ENCODE measurements around the gene APOO. TPM values are rescaled to one million over a fixed set of nuclear protein-coding genes. Genes with fewer than 3 reads are reported as not detected.

Gene APOO
- total and polyA plus RNA-seq, 4 donors, result 5.4 to 18.0 (median 8.8) TPM

DNA sequence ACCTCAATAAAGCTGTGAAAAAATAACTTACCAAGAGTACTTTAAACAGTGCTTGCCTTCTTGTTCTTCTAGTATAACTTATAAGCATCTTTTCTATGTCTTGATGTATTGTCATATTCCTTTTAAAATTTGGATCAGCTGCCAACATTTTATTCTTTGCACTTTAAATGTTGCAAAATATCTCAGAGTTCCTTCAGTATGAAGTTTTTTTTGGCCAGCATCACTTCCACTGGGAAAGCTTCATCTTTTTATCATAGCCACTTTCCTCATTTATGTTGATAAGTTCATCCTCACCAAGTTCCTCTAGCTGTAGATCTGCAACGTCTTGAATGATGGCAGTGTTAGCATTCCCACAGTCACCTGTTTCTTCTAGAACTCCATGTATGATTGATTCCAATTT, 24.3 kb upstream of the APOO start:
- Histone ChIP-seq H3K4me1 (ENCODE audit: control insufficient read depth in 4 of 4, insufficient read depth in 4 of 4, low read length in 3 of 4) (no peaks in the 10 kb centered on the region), H3K4me3 (ENCODE audit: low read depth in 1 of 3, low read length in 3 of 3) (no peak overlapping the region), H3K9ac (ENCODE audit: low read depth in 1 of 2, low read length in 2 of 2) (no peak overlapping the region), H3K27me3 (ENCODE audit: control insufficient read depth in 4 of 4, insufficient read depth in 4 of 4, low read length in 3 of 4) (peaks cover 0 to 3% (median 0%) of the 10 kb centered on the region in 4 donors), H3K9me3 (ENCODE audit: control insufficient read depth in 4 of 4, low read length in 3 of 4) (no peaks in the 10 kb centered on the region), H3K36me3 (ENCODE audit: control insufficient read depth in 4 of 4, insufficient read depth in 3 of 4, low read depth in 1 of 4, low read length in 3 of 4) (no peaks in the 10 kb centered on the region), H3K27ac (ENCODE audit: low read depth in 1 of 2, low read length in 2 of 2) (no peak overlapping the region)
- TF ChIP-seq RXRA (IDR thresholded peaks at IDR 0.05) (no peak), HNF4G (IDR thresholded peaks at IDR 0.05) (no peak), TAF1 (conservative IDR thresholded peaks at IDR 0.05) (no peak), EGR1 (IDR thresholded peaks at IDR 0.05; ENCODE audit: low read depth in 2 of 2) (no peak), RAD21 (IDR thresholded peaks at IDR 0.05) (no peak), ATF3 (IDR thresholded peaks at IDR 0.05) (no peak), JUND (IDR thresholded peaks at IDR 0.05) (no peak), MAX (IDR thresholded peaks at IDR 0.05) (no peak)
- WGBS, result 29% methylated on average over 1 of the region's 1 CpG
- DNase-seq (ENCODE audit: low spot score), result no peak

DNA sequence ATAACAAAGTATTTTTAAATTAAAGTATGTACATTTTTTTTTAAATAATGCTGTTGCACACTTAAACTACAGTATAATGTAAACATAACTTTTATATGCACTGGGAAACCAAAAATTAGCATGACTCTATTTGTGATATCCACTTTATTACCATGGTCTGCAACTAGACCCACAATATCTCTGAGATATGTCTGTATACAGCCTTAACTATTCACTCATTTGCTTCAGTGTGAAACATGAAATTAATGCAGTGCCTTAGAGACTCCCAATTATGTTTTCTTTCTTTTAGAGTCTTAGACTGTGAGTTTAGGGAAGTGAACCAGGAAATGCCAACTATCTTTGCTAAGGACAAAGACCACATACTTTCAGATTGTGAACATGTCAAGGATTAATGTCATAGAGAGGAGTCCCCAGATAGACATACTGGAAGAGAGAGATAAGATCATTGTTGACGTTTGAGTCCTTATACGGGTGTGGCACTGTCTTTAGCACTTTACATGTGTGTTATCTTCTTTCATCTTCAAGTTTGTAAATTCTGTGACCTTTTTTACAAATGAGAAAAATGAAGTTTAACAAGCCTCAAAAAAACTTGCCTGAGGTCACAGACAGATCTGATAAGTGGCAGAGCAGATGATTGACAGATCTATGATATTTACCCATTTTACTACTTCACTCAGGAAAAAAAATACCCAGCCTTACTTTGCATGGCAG, 23.3 kb upstream of the APOO start:
- TF ChIP-seq TAF1 (conservative IDR thresholded peaks at IDR 0.05), result no peak
- WGBS, result 44% methylated on average over 2 of the region's 2 CpGs
- no peaks in the 10 kb centered on the region for H3K27me3 ChIP-seq (ENCODE audit: control insufficient read depth in 4 of 4, insufficient read depth in 4 of 4, low read length in 3 of 4)
- DNase-seq (ENCODE audit: low spot score), result no peak
- no peak overlapping the region for H3K9ac ChIP-seq (ENCODE audit: low read depth in 1 of 2, low read length in 2 of 2)
- H3K4me3 ChIP-seq (ENCODE audit: low read depth in 1 of 3, low read length in 3 of 3), result no peak overlapping the region
- no peak overlapping the region for H3K27ac ChIP-seq (ENCODE audit: low read depth in 1 of 2, low read length in 2 of 2)
- H3K36me3 ChIP-seq (ENCODE audit: control insufficient read depth in 4 of 4, insufficient read depth in 3 of 4, low read depth in 1 of 4, low read length in 3 of 4), result no peaks in the 10 kb centered on the region
- H3K9me3 ChIP-seq (ENCODE audit: control insufficient read depth in 4 of 4, low read length in 3 of 4), result no peaks in the 10 kb centered on the region
- no peaks in the 10 kb centered on the region for H3K4me1 ChIP-seq (ENCODE audit: control insufficient read depth in 4 of 4, insufficient read depth in 4 of 4, low read length in 3 of 4)

DNA sequence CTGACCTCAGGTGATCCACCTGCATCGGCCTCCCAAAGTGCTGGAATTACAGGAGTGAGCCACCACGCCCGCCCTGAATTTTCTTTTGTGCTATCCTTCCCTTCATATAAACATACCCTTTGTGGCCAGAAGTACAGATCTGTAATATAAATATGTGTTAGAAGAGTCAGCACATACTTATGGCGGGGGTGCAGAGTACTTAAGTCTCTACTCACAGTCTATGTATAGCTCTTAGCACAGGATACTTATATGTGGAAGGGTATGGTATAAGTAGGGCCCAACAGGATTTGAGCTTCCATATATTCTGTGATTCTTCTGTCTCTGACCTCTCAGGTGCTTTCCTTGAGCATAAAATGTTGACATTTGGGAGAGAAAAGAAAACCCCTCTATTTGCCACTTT, 18.3 kb upstream of the APOO start:
- H3K9me3 ChIP-seq (ENCODE audit: control insufficient read depth in 4 of 4, low read length in 3 of 4), result no peaks in the 10 kb centered on the region
- no peaks in the 10 kb centered on the region for H3K36me3 ChIP-seq (ENCODE audit: control insufficient read depth in 4 of 4, insufficient read depth in 3 of 4, low read depth in 1 of 4, low read length in 3 of 4)
- H3K9ac ChIP-seq (ENCODE audit: low read depth in 1 of 2, low read length in 2 of 2), result no peak overlapping the region
- H3K27ac ChIP-seq (ENCODE audit: low read depth in 1 of 2, low read length in 2 of 2), result no peak overlapping the region
- no peak for TF ChIP-seq TAF1 (conservative IDR thresholded peaks at IDR 0.05)
- no peak for TF ChIP-seq ATF3 (IDR thresholded peaks at IDR 0.05)
- TF ChIP-seq YY1 (IDR thresholded peaks at IDR 0.05), result no peak
- no peak for TF ChIP-seq EGR1 (IDR thresholded peaks at IDR 0.05; ENCODE audit: low read depth in 2 of 2)
- no peak for TF ChIP-seq FOXA2 (IDR thresholded peaks at IDR 0.05)
- TF ChIP-seq, protein P1, sequence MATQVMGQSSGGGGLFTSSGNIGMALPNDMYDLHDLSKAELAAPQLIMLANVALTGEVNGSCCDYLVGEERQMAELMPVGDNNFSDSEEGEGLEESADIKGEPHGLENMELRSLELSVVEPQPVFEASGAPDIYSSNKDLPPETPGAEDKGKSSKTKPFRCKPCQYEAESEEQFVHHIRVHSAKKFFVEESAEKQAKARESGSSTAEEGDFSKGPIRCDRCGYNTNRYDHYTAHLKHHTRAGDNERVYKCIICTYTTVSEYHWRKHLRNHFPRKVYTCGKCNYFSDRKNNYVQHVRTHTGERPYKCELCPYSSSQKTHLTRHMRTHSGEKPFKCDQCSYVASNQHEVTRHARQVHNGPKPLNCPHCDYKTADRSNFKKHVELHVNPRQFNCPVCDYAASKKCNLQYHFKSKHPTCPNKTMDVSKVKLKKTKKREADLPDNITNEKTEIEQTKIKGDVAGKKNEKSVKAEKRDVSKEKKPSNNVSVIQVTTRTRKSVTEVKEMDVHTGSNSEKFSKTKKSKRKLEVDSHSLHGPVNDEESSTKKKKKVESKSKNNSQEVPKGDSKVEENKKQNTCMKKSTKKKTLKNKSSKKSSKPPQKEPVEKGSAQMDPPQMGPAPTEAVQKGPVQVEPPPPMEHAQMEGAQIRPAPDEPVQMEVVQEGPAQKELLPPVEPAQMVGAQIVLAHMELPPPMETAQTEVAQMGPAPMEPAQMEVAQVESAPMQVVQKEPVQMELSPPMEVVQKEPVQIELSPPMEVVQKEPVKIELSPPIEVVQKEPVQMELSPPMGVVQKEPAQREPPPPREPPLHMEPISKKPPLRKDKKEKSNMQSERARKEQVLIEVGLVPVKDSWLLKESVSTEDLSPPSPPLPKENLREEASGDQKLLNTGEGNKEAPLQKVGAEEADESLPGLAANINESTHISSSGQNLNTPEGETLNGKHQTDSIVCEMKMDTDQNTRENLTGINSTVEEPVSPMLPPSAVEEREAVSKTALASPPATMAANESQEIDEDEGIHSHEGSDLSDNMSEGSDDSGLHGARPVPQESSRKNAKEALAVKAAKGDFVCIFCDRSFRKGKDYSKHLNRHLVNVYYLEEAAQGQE (IDR thresholded peaks at IDR 0.05), result no peak
- TF ChIP-seq RAD21 (IDR thresholded peaks at IDR 0.05), result no peak
- TF ChIP-seq FOXA1 (IDR thresholded peaks at IDR 0.05), result no peak
- TF ChIP-seq HNF4G (IDR thresholded peaks at IDR 0.05), result no peak
- WGBS, result 100% methylated on average over 4 of the region's 4 CpGs
- no peak for DNase-seq (ENCODE audit: low spot score)
- no peak overlapping the region for H3K4me3 ChIP-seq (ENCODE audit: low read depth in 1 of 3, low read length in 3 of 3)
- no peaks in the 10 kb centered on the region for H3K27me3 ChIP-seq (ENCODE audit: control insufficient read depth in 4 of 4, insufficient read depth in 4 of 4, low read length in 3 of 4)
- no peaks in the 10 kb centered on the region for H3K4me1 ChIP-seq (ENCODE audit: control insufficient read depth in 4 of 4, insufficient read depth in 4 of 4, low read length in 3 of 4)
